Jurkat, Clone E6-1 (cell line): ENCODE measurements around the gene NAP1L2. TPM values are rescaled to one million over a fixed set of nuclear protein-coding genes. Genes with fewer than 3 reads are reported as not detected.
"Not testable (repeated sequence)": the region's sequence is repeated elsewhere in the genome, so short reads cannot be mapped to it uniquely, and the experiment has no call there.

Experiments used
- DNase-seq: peaks from one replicate; pipeline ENCODE4 v3.0.0-alpha.2; 2011; ENCODE audit warnings: low read depth, low spot score
- H3K4me3 ChIP-seq: 2 replicates; pipeline ENCODE4 v1.5.1; 2011; ENCODE audit warnings: mild to moderate bottlenecking, low read length, control low read depth, moderate library complexity
- polyA plus RNA-seq: library from polyadenylated mRNA; unstranded; fragments of >200 nt; gene quantifications from one replicate; pipeline ENCODE4 v1.2.1, GENCODE V29; 2012; ENCODE audit warnings: missing spikeins; ENCODE audit not compliant: insufficient read length, insufficient read depth

Gene NAP1L2, protein sequence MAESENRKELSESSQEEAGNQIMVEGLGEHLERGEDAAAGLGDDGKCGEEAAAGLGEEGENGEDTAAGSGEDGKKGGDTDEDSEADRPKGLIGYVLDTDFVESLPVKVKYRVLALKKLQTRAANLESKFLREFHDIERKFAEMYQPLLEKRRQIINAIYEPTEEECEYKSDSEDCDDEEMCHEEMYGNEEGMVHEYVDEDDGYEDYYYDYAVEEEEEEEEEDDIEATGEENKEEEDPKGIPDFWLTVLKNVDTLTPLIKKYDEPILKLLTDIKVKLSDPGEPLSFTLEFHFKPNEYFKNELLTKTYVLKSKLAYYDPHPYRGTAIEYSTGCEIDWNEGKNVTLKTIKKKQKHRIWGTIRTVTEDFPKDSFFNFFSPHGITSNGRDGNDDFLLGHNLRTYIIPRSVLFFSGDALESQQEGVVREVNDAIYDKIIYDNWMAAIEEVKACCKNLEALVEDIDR
- polyA plus RNA-seq = not detected

DNA sequence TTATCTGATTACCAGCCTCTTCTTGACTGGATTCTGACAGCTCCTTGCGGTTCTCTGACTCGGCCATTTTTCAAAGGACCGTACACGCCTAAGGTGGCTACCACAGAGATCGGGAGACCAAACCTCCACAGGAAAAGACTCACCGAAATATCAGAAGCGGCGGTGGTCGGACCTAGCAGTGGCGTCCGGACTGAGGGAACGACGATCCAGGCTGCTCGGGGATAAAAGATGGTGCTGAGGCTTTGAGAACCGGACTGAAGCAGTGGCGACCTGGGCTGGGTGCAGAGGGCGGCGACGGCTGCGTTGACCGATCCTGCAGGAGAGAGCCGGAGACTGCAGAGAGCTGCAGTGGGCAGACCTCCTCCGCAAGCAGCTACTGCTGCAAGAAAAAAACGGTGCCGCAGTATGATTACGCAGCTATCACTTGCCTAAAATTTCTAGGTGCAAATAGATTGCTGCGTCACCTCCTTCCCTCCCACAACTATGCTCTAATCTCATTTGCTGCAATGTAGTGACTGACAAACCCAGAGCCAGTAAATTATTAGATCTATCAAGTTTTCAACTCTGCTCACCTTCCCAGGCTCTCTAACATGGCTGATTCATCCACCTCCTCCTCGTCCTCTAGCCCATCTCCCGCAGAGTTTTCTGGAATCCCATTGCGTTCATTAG lies at the start of gene NAP1L2:
NAP1L2 (minus strand) TSS at position 426 of the 669 bp plus-strand sequence; CDS start at position 67, 359 bp downstream.
- peak within 1 kb of the TSS; percentile 65 for H3K4me3 ChIP-seq
- DNase-seq = peak; percentile 74

- DNase-seq = peak; percentile 16
- no peak overlapping the region for H3K4me3 ChIP-seq
Measured at GRCh38 chrX:73262991-73263390, 48.3 kb upstream of the NAP1L2 start.

- no peak for DNase-seq
- no peak overlapping the region for H3K4me3 ChIP-seq
Measured at GRCh38 chrX:73239242-73239641, 24.6 kb upstream of the NAP1L2 start.

DNA sequence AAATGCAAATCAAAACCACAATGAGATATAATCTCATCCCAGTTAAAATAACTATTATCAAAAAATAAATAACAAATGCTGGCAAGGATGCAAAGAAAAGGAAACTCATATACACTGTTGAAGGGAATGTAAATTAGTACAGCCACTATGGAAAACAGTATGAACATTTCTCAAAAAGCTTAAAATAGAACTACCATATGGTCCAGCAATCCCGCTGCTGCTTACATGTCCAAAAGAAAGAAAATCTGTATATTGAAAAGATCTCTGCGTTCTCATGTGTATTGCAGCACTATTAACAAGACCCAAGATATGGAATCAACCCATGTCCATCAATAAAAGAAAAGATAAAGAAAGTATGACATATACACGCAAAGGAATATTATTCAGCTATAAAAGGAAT lies 3.0 kb upstream of the NAP1L2 start:
- no peak overlapping the region for H3K4me3 ChIP-seq
- no peak for DNase-seq

GRCh38 chrX:73215246-73215645 lies 595 bp upstream of the NAP1L2 start:
- peak; percentile 0 for DNase-seq
- peak overlapping the region; percentile 65 for H3K4me3 ChIP-seq

DNA sequence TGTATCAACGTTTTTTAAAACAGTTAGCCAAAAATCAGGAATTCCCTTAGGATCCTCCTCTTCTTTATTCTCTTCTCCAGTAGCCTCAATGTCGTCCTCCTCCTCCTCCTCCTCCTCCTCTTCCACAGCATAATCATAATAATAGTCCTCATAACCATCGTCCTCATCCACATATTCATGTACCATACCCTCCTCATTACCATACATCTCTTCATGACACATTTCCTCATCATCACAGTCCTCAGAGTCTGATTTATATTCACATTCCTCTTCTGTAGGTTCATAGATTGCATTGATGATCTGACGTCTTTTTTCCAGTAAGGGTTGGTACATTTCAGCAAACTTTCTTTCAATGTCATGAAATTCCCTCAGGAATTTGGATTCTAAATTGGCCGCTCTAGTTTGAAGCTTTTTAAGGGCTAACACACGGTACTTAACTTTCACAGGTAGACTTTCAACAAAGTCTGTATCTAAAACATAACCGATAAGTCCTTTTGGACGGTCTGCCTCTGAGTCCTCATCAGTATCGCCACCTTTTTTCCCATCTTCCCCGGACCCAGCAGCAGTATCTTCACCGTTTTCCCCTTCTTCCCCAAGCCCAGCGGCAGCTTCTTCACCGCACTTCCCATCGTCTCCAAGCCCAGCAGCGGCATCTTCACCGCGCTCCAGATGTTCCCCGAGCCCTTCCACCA lies 771 bp downstream of the NAP1L2 start:
- H3K4me3 ChIP-seq = peak overlapping the region; percentile 65
- DNase-seq = no peak

- H3K4me3 ChIP-seq = no peak overlapping the region
- DNase-seq = no peak
Measured at GRCh38 chrX:73206366-73206765, 8.3 kb downstream of the NAP1L2 start.

DNA sequence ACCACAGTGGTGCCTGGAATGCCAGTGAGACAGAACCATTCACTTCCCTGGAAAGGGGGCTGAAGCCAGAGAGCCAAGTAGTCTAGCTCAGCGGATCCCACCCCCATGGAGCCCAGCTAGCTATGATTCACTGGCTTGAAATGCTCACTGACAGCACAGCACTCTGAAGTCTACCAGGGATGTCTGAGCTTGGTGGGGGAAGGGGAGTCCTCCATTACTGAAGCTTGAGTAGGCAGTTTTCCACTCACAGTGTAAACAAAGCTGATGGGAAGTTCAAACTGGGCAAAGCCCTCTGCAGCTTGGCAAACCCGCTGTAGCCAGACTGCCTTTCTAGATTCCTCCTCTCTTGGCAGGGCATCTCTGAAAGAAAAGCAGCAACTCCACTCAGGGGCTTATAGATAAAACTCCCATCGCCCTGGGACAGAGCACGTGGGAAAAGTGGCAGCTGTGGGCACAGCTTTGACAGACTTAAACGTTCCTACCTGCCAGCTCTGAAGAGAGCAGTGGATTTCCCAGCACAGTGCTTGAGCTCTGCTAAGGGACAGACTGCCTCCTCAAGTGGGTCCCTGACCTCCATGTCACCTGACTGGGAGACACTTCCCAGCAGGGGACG lies 32.0 kb downstream of the NAP1L2 start:
- DNase-seq = no peak
- no peak overlapping the region for H3K4me3 ChIP-seq

- not testable (repeated sequence) for H3K4me3 ChIP-seq, DNase-seq
Measured at GRCh38 chrX:73168945-73169344, 45.7 kb downstream of the NAP1L2 start.
